ENCODE results near the gene EXO1. TPM values are rescaled to one million over a fixed set of nuclear protein-coding genes. Genes with fewer than 3 reads are reported as not detected.
"Not testable (repeated sequence)": the region's sequence is repeated elsewhere in the genome, so short reads cannot be mapped to it uniquely, and the experiment has no call there.

The EXO1 gene
- total RNA-seq, result 1 to 10 TPM in 6 of 7 donors, under 1 TPM in 1; 0.85 to 4.4 (median 1.7) TPM
- 1 to 10 TPM in 2 of 3 donors, under 1 TPM in 1; 0.35 to 1.3 (median 1.2) TPM for polyA plus RNA-seq
- long read RNA-seq, donor 1, result 0 reads
- long read RNA-seq, donor 2, result 0 reads

DNA sequence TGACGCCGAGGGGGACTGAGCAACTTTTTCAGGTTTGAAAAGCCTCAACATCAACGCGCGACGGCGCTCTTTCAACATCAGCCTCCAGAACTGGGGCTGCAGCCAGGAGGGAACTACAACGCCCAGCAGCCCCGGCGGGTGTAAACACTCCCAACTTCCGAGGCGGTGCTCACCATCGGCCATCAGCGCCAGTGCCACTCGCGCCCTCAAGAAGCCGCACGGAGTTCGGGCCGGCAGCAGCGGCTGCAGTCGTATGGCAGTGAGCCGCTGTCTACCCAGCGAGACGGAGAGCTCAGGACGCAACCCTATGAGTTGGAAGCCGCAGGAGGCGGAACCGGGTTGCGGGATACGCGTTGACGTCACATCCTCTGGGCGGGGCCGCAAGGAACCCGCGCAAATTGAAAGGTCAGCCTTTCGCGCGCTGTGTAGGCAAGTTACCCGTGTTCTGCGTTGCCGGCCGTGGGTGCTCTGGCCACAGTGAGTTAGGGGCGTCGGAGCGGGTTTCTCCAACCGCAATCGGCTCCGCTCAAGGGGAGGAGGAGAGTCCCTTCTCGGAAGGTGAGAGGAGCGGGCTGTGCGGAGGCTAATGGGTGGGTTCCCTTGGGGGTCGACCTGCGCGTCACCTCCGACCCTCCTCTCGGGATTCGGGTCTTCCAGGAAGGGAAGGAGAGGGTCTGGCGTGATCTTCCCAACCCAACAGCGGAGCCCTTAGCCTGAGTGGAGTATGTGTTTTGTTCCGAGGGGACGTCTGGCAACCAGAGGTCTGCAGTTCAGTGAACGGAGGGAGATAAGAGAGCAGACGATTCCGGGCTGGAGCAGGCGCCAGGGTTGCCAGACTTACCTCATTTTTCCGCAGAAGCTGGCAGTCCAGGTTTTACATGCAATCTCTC lies at the start of gene EXO1:
EXO1 (plus strand) TSS at position 409 of the 890 bp plus-strand sequence. CDS start 2,222 bp downstream, outside the sequence.
- Histone ChIP-seq H3K36me3 (peaks cover 0 to under 1% (median 0%) of the 10 kb centered on the region in 6 donors), H3K4me1 (peaks cover 0 to 19% (median 16%) of the 10 kb centered on the region in 6 donors), H3K4me3 (peak within 1 kb of the TSS; percentile 59 to 88 (median 64)), H3K27ac (peak within 1 kb of the TSS; percentile 95 to 100 (median 99)), H3K27me3 (replicated peaks in 1 of 7) (no peaks in the 10 kb centered on the region), H3K9me3 (no peaks in the 10 kb centered on the region)
- TF ChIP-seq POLR2A (IDR thresholded peaks at IDR 0.05) (no peak), POLR2AphosphoS5 (IDR thresholded peaks at IDR 0.05) (peak; percentile 76 to 91 (median 86))
- TF ChIP-seq, protein P1, sequence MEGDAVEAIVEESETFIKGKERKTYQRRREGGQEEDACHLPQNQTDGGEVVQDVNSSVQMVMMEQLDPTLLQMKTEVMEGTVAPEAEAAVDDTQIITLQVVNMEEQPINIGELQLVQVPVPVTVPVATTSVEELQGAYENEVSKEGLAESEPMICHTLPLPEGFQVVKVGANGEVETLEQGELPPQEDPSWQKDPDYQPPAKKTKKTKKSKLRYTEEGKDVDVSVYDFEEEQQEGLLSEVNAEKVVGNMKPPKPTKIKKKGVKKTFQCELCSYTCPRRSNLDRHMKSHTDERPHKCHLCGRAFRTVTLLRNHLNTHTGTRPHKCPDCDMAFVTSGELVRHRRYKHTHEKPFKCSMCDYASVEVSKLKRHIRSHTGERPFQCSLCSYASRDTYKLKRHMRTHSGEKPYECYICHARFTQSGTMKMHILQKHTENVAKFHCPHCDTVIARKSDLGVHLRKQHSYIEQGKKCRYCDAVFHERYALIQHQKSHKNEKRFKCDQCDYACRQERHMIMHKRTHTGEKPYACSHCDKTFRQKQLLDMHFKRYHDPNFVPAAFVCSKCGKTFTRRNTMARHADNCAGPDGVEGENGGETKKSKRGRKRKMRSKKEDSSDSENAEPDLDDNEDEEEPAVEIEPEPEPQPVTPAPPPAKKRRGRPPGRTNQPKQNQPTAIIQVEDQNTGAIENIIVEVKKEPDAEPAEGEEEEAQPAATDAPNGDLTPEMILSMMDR (IDR thresholded peaks at IDR 0.05 in 8 of 11, conservative IDR thresholded peaks at IDR 0.05 in 3 of 11), result peak in 6 of 11 experiments; percentile 14 to 50 (median 38)
- 0 to 1% (median 0%) methylated on average over 58 to 68 of the region's 68 CpGs for WGBS, 5 donors
- DNase-seq, result peak; percentile 97
- intact Hi-C loops (cut with DNase I; ENCODE audit: low total_unique reads), result loop anchor here (10.0 kb wide), 1 partner anchor 213 kb away; no protein-coding TSS in a partner anchor

GRCh38 chr1:241799416-241799815 lies 48.6 kb upstream of the EXO1 start:
- H3K36me3 ChIP-seq, result no peaks in the 10 kb centered on the region
- H3K4me3 ChIP-seq, result no peak overlapping the region
- no peaks in the 10 kb centered on the region for H3K4me1 ChIP-seq
- H3K27me3 ChIP-seq (replicated peaks in 1 of 7), result no peaks in the 10 kb centered on the region
- WGBS, 5 donors, result 88 to 97% (median 93%) methylated on average over 1 of the region's 1 CpG
- DNase-seq, result no peak
- intact Hi-C loops (cut with DNase I; ENCODE audit: low total_unique reads), result no loop called here
- no peak overlapping the region for H3K27ac ChIP-seq
- no peaks in the 10 kb centered on the region for H3K9me3 ChIP-seq
- TF ChIP-seq POLR2A (IDR thresholded peaks at IDR 0.05), result no peak
- TF ChIP-seq, protein P1 (IDR thresholded peaks at IDR 0.05 in 8 of 11, conservative IDR thresholded peaks at IDR 0.05 in 3 of 11), result no peak
- TF ChIP-seq POLR2AphosphoS5 (IDR thresholded peaks at IDR 0.05), result no peak

DNA sequence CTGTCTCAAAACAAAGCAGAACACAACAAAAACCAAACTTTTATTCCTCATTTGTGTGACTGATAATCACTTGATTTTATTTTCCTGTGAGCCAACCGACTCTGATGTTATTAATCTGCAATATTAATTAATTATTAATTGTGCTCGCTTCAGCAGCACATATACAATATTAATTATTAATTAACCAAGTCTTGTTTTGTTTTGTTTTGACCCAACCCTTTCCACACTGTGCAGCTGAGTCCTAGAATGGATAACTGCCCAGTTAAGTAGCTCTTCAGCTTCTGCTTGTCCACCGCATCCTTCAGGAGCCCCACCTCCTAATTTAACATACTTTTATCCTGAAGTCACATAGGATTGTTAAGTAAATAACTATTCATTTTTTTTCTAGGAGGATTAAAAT lies 47.4 kb upstream of the EXO1 start:
- H3K9me3 ChIP-seq, result no peaks in the 10 kb centered on the region
- WGBS, 5 donors, result 81 to 87% (median 82%) methylated on average over 3 of the region's 3 CpGs
- H3K36me3 ChIP-seq, result no peaks in the 10 kb centered on the region
- no peaks in the 10 kb centered on the region for H3K4me1 ChIP-seq
- no peaks in the 10 kb centered on the region for H3K27me3 ChIP-seq (replicated peaks in 1 of 7)
- H3K27ac ChIP-seq, result no peak overlapping the region
- H3K4me3 ChIP-seq, result no peak overlapping the region
- DNase-seq, result no peak
- intact Hi-C loops (cut with DNase I; ENCODE audit: low total_unique reads), result no loop called here
- TF ChIP-seq POLR2AphosphoS5 (IDR thresholded peaks at IDR 0.05) (no peak), POLR2A (IDR thresholded peaks at IDR 0.05) (no peak)
- TF ChIP-seq, protein P1 (IDR thresholded peaks at IDR 0.05 in 8 of 11, conservative IDR thresholded peaks at IDR 0.05 in 3 of 11), result no peak

DNA sequence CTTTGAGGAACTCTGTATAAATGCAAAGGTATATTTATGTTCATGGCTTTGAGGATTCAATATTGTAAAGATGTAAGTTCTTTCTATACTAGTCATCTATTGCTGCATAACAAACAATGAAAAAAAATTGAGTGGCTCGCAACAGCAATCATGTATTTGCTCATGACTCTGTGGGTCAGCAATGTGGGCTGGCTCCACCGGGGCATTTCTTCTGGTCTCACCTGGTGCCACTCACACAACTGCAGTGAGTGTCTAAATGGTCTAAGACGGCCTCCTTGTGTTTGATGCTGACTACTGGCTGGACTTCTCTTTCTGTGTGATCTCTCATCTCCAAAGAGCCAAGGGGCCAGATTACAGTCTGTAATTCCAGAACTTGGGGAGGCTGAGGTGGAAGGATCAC lies 45.1 kb upstream of the EXO1 start:
- intact Hi-C loops (cut with DNase I; ENCODE audit: low total_unique reads), result no loop called here
- no peak for DNase-seq
- no peak for TF ChIP-seq POLR2AphosphoS5 (IDR thresholded peaks at IDR 0.05)
- TF ChIP-seq, protein P1 (IDR thresholded peaks at IDR 0.05 in 8 of 11, conservative IDR thresholded peaks at IDR 0.05 in 3 of 11), result no peak

DNA sequence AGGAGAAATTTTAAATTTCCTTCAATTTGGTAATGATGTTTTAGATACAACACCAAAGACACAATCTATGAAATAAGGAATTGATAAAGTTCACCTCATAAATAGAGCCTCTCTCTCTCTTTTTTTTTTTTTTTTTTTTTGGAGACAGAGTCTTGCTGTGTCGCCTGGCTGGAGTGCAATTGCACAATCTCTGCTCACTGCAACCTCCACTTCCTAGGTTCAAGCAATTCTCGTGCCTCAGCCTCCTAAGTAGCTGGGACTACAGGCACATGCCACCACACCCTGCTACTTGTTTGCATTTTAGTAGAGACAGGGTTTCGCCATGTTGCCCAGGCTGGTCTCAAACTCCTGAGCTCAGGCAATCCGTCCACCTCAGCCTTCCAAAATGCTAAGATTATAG lies 43.3 kb upstream of the EXO1 start:
- H3K4me1 ChIP-seq; H3K4me3 ChIP-seq; H3K27me3 ChIP-seq (replicated peaks in 1 of 7); H3K27ac ChIP-seq; DNase-seq; H3K36me3 ChIP-seq; H3K9me3 ChIP-seq; intact Hi-C loops (cut with DNase I; ENCODE audit: low total_unique reads): not testable (repeated sequence)
- WGBS, 5 donors, result 67 to 89% (median 77%) methylated on average over 4 of the region's 4 CpGs

More for the DNA sequence above, 45.1 kb upstream of the EXO1 start:
- no peaks in the 10 kb centered on the region for H3K36me3 ChIP-seq
- H3K4me1 ChIP-seq, result no peaks in the 10 kb centered on the region
- no peaks in the 10 kb centered on the region for H3K27me3 ChIP-seq (replicated peaks in 1 of 7)
- no peaks in the 10 kb centered on the region for H3K9me3 ChIP-seq
- 85 to 96% (median 90%) methylated on average over 3 of the region's 3 CpGs for WGBS, 5 donors
- no peak overlapping the region for H3K4me3 ChIP-seq
- no peak overlapping the region for H3K27ac ChIP-seq

Data from spleen (tissue), 13 donors.